HG03575 (cell line): ENCODE data around the gene PCDHB2.
"Not testable (repeated sequence)": the region's sequence is repeated elsewhere in the genome, so short reads cannot be mapped to it uniquely, and the experiment has no call there.

Experiments
- ATAC-seq: cut with Tn5 transposase; IDR thresholded peaks from one replicate; pipeline ENCODE4 v1.9.1; 2021; ENCODE audit not compliant: unreplicated experiment, insufficient number of reproducible peaks, low FRiP score; ENCODE audit errors: extremely low read depth

Gene PCDHB2

DNA sequence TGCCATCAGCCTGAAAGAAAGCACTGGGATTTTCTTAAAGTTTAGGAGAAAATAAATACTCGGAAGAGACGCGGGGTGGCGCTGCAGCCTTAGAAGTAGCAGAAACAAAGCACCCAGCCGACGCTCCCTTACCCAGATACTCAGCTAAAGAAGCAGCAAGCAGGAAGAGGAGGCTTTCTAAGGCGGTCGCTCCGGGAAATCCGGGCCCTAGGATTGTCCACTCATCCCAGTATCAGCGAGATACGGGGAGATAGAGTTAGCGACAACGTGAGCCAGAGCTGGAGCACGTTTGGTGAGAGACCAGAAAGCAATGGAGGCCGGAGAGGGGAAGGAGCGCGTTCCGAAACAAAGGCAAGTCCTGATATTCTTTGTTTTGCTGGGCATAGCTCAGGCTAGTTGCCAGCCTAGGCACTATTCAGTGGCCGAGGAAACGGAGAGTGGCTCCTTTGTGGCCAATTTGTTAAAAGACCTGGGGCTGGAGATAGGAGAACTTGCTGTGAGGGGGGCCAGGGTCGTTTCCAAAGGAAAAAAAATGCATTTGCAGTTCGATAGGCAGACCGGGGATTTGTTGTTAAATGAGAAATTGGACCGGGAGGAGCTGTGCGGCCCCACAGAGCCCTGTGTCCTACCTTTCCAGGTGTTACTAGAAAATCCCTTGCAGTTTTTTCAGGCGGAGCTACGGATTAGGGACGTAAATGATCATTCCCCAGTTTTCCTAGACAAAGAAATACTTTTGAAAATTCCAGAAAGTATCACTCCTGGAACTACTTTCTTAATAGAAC, at the start of gene PCDHB2:
Gene PCDHB2, plus strand, starts transcription at position 135 of the 782 bp plus-strand sequence. Its CDS starts 176 bp downstream, at position 311.
- ATAC-seq = no peak

GRCh38 chr5:141050622-141051520, 43.5 kb upstream of the PCDHB2 start, which contains the start of gene PCDHB1:
PCDHB1 (plus strand) TSS chr5:141051374; CDS start chr5:141051471, 97 bp downstream.
- ATAC-seq = no peak

DNA sequence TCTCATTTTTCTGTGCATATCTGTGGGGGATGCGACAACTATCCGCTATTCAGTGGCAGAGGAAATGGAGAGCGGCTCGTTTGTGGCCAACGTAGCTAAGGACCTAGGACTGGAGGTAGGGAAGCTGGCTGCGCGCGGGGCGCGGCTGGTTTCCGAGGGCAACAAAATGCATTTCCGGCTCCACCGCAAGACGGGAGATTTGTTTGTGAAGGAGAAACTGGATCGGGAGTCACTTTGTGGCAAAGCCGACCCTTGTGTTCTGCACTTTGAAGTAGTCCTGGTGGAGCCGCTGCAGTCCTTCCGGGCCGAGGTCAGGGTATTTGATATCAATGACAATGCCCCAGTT, 42.9 kb upstream of the PCDHB2 start:
- ATAC-seq = no peak

DNA sequence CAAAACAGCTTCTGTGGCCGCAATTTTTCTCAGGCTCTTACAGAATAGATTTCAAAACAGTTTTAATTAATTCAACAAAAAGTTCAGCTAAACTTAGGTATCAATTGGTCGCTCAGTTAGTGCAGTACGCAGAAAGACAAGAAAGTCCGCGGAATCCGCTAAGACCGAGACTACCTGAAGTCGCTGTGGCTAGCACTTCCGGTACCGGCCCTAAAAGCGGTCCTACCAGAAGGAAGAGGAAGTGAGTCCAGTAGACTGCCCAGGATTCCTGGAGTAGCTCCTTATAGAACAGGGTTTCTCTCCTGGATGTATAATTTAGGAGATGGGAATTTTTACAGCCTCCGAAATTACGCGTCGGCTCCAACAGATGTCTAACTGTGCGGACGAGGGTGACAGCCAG, 16.6 kb upstream of the PCDHB2 start:
- no peak for ATAC-seq

GRCh38 chr5:141082228-141082627, 12.2 kb upstream of the PCDHB2 start:
- ATAC-seq = no peak

- no peak for ATAC-seq
Observed at GRCh38 chr5:141084487-141084989, 9.9 kb upstream of the PCDHB2 start.

DNA sequence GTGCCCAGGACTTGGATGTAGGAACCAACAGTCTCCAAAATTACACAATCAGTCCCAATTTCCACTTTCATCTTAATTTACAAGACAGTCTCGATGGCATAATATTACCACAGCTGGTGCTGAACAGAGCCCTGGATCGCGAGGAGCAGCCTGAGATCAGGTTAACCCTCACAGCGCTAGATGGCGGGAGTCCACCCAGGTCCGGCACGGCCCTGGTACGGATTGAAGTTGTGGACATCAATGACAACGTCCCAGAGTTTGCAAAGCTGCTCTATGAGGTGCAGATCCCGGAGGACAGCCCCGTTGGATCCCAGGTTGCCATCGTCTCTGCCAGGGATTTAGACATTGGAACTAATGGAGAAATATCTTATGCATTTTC, 837 bp downstream of the PCDHB2 start:
- no peak for ATAC-seq

DNA sequence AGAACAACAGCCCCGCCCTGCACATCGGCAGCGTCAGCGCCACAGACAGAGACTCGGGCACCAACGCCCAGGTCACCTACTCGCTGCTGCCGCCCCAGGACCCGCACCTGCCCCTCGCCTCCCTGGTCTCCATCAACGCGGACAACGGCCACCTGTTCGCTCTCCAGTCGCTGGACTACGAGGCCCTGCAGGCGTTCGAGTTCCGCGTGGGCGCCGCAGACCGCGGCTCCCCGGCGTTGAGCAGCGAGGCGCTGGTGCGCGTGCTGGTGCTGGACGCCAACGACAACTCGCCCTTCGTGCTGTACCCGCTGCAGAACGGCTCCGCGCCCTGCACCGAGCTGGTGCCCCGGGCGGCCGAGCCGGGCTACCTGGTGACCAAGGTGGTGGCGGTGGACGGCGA, 1.8 kb downstream of the PCDHB2 start:
- not testable (repeated sequence) for ATAC-seq

DNA sequence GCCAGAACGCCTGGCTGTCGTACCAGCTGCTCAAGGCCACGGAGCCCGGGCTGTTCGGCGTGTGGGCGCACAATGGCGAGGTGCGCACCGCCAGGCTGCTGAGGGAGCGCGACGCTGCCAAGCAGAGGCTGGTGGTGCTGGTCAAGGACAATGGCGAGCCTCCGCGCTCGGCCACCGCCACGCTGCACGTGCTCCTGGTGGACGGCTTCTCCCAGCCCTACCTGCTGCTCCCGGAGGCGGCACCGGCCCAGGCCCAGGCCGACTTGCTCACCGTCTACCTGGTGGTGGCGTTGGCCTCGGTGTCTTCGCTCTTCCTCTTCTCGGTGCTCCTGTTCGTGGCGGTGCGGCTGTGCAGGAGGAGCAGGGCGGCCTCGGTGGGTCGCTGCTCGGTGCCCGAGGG, 2.2 kb downstream of the PCDHB2 start:
- ATAC-seq = not testable (repeated sequence)

GRCh38 chr5:141100243-141100805, 5.9 kb downstream of the PCDHB2 start, which contains the start of gene PCDHB3:
PCDHB3 (plus strand) TSS chr5:141100473; CDS start chr5:141100650, 177 bp downstream.
- no peak for ATAC-seq

GRCh38 chr5:141101059-141101458, 6.6 kb downstream of the PCDHB2 start:
- ATAC-seq = no peak

DNA sequence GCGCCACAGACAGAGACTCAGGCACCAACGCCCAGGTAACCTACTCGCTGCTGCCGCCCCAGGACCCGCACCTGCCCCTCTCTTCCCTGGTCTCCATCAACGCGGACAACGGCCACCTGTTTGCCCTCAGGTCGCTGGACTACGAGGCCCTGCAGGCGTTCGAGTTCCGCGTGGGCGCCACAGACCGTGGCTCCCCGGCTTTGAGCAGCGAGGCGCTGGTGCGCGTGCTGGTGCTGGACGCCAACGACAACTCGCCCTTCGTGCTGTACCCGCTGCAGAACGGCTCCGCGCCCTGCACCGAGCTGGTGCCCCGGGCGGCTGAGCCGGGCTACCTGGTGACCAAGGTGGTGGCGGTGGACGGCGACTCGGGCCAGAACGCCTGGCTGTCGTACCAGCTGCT, 7.7 kb downstream of the PCDHB2 start:
- not testable (repeated sequence) for ATAC-seq

DNA sequence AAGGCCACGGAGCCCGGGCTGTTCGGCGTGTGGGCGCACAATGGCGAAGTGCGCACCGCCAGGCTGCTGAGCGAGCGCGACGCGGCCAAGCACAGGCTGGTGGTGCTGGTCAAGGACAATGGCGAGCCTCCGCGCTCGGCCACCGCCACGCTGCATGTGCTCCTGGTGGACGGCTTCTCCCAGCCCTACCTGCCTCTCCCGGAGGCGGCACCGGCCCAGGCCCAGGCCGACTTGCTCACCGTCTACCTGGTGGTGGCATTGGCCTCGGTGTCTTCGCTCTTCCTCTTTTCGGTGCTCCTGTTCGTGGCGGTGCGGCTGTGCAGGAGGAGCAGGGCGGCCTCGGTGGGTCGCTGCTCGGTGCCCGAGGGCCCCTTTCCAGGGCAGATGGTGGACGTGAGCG, 8.1 kb downstream of the PCDHB2 start:
- ATAC-seq = not testable (repeated sequence)

DNA sequence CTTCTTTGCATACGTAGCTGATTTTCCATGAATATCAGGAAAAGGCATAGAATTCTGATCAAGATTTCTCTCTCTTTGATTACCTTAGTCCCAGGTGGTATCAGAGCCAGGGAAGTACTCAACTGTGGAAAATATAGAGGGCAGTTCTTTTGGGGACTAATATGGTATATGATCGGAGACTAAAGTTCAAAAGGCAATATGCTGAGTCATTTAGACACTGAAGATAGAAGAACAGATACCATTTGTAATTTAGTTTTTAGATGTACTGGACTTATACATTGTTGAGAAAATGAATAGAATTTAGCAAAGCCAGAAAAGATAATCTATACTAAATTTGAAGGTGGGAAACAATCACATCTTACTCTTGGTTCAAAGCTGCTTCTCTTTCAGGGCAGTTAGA, 10.9 kb downstream of the PCDHB2 start:
- no peak for ATAC-seq

DNA sequence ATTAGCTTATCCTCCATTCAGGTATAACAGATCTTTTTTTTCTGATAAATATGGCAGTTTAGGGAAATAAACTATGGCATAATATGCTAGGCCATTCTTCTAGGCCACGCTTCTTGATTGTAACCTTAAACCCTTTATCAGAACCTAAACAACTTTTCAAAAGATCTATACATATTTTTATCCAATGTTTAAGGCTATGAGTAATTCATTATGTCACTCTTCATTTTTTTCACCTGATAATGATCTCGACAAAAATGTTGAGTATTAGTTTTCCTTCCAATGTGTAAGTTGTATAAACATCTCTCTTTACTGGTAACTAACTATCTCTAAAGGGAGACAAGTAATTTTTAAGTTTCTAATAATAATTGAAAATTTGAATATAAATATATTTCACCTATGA, 24.8 kb downstream of the PCDHB2 start:
- ATAC-seq = no peak

GRCh38 chr5:141121563-141121962, 27.1 kb downstream of the PCDHB2 start, which contains the start of gene PCDHB4:
PCDHB4 (plus strand) TSS chr5:141121818; CDS start chr5:141121999, 181 bp downstream.
- ATAC-seq = no peak

DNA sequence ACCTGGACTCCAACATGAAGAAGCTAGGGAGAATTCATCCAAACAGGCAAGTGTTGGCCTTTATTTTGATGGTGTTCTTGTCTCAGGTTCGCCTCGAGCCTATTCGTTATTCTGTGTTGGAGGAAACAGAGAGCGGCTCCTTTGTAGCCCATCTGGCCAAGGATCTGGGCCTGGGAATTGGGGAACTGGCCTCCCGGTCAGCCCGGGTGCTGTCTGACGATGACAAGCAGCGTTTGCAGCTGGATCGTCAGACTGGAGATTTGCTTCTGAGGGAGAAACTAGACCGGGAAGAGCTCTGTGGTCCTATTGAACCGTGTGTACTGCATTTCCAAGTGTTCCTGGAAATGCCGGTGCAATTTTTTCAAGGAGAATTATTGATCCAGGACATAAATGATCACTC, 27.6 kb downstream of the PCDHB2 start:
- ATAC-seq = no peak

GRCh38 chr5:141123396-141124135, 29.2 kb downstream of the PCDHB2 start:
- not testable (repeated sequence) for ATAC-seq

- ATAC-seq = no peak
Observed at GRCh38 chr5:141127305-141127704, 32.9 kb downstream of the PCDHB2 start.
